Epidermal melanocyte (primary cell): ENCODE measurements around the gene PDCD1.
"Not testable (repeated sequence)": the region's sequence is repeated elsewhere in the genome, so short reads cannot be mapped to it uniquely, and the experiment has no call there.

Experiments used
- DNase-seq: peaks from one replicate; pipeline ENCODE4 v3.0.0; 2011; ENCODE audit warnings: low spot score; ENCODE audit not compliant: insufficient read length

Gene PDCD1

GRCh38 chr2:241858206-241859016 lies at the start of gene PDCD1:
Gene PDCD1 (minus strand): TSS chr2:241858894. CDS start chr2:241858838, 56 bp downstream.
- DNase-seq = no peak

GRCh38 chr2:241907831-241908230 lies 49.1 kb upstream of the PDCD1 start:
- DNase-seq = not testable (repeated sequence)

GRCh38 chr2:241906826-241907570 lies 48.3 kb upstream of the PDCD1 start:
- peak; percentile 10 for DNase-seq

- not testable (repeated sequence) for DNase-seq
Observed at GRCh38 chr2:241906378-241906770, 47.7 kb upstream of the PDCD1 start.

- peak; percentile 13 for DNase-seq
Observed at GRCh38 chr2:241905716-241906377, 47.2 kb upstream of the PDCD1 start.

- DNase-seq = peak; percentile 3
Observed at GRCh38 chr2:241904791-241905710, 46.4 kb upstream of the PDCD1 start.

- DNase-seq = peak; percentile 11
Observed at GRCh38 chr2:241904011-241904718, 45.5 kb upstream of the PDCD1 start.

- peak; percentile 13 for DNase-seq
Observed at GRCh38 chr2:241903121-241904010, 44.7 kb upstream of the PDCD1 start.

GRCh38 chr2:241902357-241902991 lies 43.8 kb upstream of the PDCD1 start:
- DNase-seq = no peak

- peak; percentile 14 for DNase-seq
Observed at GRCh38 chr2:241901500-241902351, 43.0 kb upstream of the PDCD1 start.

- DNase-seq = peak; percentile 8
Observed at GRCh38 chr2:241901018-241901380, 42.3 kb upstream of the PDCD1 start.

- peak; percentile 11 for DNase-seq
Observed at GRCh38 chr2:241900251-241901017, 41.7 kb upstream of the PDCD1 start.

- DNase-seq = peak; percentile 10
Observed at GRCh38 chr2:241898463-241899270, 40.0 kb upstream of the PDCD1 start.

- DNase-seq = no peak
Observed at GRCh38 chr2:241897231-241897916, 38.7 kb upstream of the PDCD1 start.

GRCh38 chr2:241896746-241897201 lies 38.1 kb upstream of the PDCD1 start:
- DNase-seq = no peak
